Spleen (tissue), 7 donors: Measurements from ENCODE around the gene DPAGT1.

Experiments used
- POLR2A ChIP-seq, 3 donors: fragments of 450-650 bp; IDR thresholded peaks; one replicate each; pipeline ENCODE4 v1.5.1; 2017; ENCODE audit warnings: antibody characterized with exemption in 3 of 3, mild to moderate bottlenecking in 1 of 3
- POLR2AphosphoS5 ChIP-seq, 3 donors: sonication (generic); formaldehyde crosslinking; IDR thresholded peaks; one replicate each; pipeline ENCODE4 v1.5.1; 2017; ENCODE audit warnings: antibody characterized with exemption in 3 of 3
- TF ChIP-seq, protein P1 (sequence below), 11 experiments: fragments of 200-600 bp in 7 of 11; fragments of 450-650 bp in 4 of 11; sonication (generic) in 4 of 11; IDR thresholded peaks in 8 of 11; conservative IDR thresholded peaks in 3 of 11; 1 replicate in 7 of 11; 2 replicates in 4 of 11; pipeline versions ENCODE4 v1.4.0 to v1.8.0; 2016 to 2021; ENCODE audit warnings: antibody characterized with exemption in 11 of 11, inconsistent platforms in 4 of 11, mild to moderate bottlenecking in 1 of 11
- donor health status: DM: no; HTN: no; CAD: no; lungs with moderate emphysema.
- donor health status: DM: no; HTN: no; CAD: no.
- donor health status: DM: no; HTN: no; CAD: no.

DNA sequence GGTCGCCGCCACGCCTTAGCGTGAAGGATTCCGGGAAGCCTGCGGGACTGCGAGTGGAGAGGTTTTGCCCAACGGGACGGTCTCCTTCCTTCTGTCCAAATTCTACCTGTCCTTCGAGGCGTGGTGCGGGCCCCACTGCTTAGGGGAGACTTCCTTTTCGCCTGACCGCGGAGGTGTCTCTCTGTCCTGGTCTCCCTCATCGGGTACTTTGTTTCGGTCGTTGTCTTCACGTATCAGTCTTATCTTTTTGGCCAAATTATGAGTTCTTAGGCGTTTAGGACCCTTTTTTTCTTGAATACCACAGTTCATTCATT is 20.1 kb upstream of the DPAGT1 start:
- TF ChIP-seq, protein P1, sequence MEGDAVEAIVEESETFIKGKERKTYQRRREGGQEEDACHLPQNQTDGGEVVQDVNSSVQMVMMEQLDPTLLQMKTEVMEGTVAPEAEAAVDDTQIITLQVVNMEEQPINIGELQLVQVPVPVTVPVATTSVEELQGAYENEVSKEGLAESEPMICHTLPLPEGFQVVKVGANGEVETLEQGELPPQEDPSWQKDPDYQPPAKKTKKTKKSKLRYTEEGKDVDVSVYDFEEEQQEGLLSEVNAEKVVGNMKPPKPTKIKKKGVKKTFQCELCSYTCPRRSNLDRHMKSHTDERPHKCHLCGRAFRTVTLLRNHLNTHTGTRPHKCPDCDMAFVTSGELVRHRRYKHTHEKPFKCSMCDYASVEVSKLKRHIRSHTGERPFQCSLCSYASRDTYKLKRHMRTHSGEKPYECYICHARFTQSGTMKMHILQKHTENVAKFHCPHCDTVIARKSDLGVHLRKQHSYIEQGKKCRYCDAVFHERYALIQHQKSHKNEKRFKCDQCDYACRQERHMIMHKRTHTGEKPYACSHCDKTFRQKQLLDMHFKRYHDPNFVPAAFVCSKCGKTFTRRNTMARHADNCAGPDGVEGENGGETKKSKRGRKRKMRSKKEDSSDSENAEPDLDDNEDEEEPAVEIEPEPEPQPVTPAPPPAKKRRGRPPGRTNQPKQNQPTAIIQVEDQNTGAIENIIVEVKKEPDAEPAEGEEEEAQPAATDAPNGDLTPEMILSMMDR (IDR thresholded peaks at IDR 0.05 in 8 of 11, conservative IDR thresholded peaks at IDR 0.05 in 3 of 11), result no peak
- TF ChIP-seq POLR2A (IDR thresholded peaks at IDR 0.05) (no peak), POLR2AphosphoS5 (IDR thresholded peaks at IDR 0.05) (no peak)
